DMS 273 (cell line): ENCODE data around the gene WDR17.
A peak's percentile ranks its signal among the peaks of the same experiment; 100 is the strongest.

ENCODE experiments used
- DNase-seq: peaks from one replicate; lab custom pipeline; 2025; ENCODE audit not compliant: unreplicated experiment; lab: John Stamatoyannopoulos, UW

WDR17 gene

GRCh38 chr4:176065435-176066291 is at the start of gene WDR17:
Gene WDR17 (plus strand): TSS chr4:176065841. CDS start chr4:176111581, 45,740 bp downstream.
- peak; percentile 98 for DNase-seq

- DNase-seq, result no peak
These were observed 49.0 kb upstream of the WDR17 start for GRCh38 chr4:176016601-176017000.

GRCh38 chr4:176020481-176021085 is 45.1 kb upstream of the WDR17 start:
- DNase-seq, result no peak

GRCh38 chr4:176030391-176030790 is 35.2 kb upstream of the WDR17 start:
- no peak for DNase-seq

- no peak for DNase-seq
These were observed 33.7 kb upstream of the WDR17 start for GRCh38 chr4:176031922-176032321.

GRCh38 chr4:176032454-176032853 is 33.2 kb upstream of the WDR17 start:
- no peak for DNase-seq

- peak; percentile 65 for DNase-seq
These were observed 31.1 kb upstream of the WDR17 start for GRCh38 chr4:176034499-176034898.

- DNase-seq, result no peak
These were observed 30.7 kb upstream of the WDR17 start for GRCh38 chr4:176034936-176035335.

GRCh38 chr4:176036585-176037205 is 28.9 kb upstream of the WDR17 start:
- no peak for DNase-seq

GRCh38 chr4:176038789-176039188 is 26.9 kb upstream of the WDR17 start:
- DNase-seq, result no peak

GRCh38 chr4:176042195-176042594 is 23.4 kb upstream of the WDR17 start:
- no peak for DNase-seq

- DNase-seq, result no peak
These were observed 21.6 kb upstream of the WDR17 start for GRCh38 chr4:176043838-176044588.

GRCh38 chr4:176044589-176044951 is 21.1 kb upstream of the WDR17 start:
- DNase-seq, result peak; percentile 1

- no peak for DNase-seq
These were observed 17.0 kb upstream of the WDR17 start for GRCh38 chr4:176048631-176049030.

GRCh38 chr4:176052744-176053143 is 12.9 kb upstream of the WDR17 start:
- no peak for DNase-seq

GRCh38 chr4:176053785-176054184 is 11.9 kb upstream of the WDR17 start:
- DNase-seq, result no peak

GRCh38 chr4:176054942-176055341 is 10.7 kb upstream of the WDR17 start:
- DNase-seq, result no peak

- DNase-seq, result no peak
These were observed 1.9 kb upstream of the WDR17 start for GRCh38 chr4:176063718-176064117.

GRCh38 chr4:176064539-176064938 is 1.1 kb upstream of the WDR17 start:
- no peak for DNase-seq

- DNase-seq, result peak; percentile 4
These were observed 1.1 kb downstream of the WDR17 start for GRCh38 chr4:176066757-176067156.

GRCh38 chr4:176077561-176077960 is 11.9 kb downstream of the WDR17 start:
- no peak for DNase-seq
